ENCODE results near the gene KRTAP10-6.

DNA sequence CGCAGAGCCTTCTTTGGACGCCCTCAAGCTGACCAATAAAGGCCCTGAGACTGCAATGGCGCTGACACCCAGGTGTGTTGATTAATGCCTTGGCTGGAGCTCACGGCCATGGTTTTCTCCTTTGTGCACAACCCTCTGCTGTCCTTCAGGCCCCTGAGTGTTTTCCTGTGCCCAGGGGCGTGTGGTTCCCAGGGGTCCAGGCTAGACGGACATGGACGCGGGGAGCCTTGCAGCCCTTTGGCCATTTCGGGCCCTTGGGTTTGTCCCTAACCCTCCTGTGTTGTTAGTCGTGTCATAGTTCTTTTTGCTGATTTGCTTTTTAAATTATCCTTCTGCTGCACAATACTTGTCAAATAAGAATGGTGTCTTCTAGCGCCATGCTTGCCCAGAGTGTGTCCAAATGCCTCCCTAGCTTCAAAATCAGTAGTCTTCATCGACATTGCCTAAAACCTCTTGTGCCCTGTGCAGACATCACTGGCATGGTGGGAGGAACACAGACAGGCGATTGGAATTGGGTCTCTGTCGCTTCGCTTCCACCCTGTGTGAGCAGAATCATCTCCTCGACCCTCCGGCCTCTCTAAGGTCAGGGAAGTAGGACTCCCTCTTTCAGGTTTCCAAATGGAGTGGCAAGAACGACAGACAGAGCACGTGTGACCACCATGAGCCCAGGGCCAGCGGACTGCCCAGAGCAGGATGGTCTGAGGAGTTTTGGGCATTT is 16.8 kb downstream of the KRTAP10-6 start:
- TF ChIP-seq, protein P1, sequence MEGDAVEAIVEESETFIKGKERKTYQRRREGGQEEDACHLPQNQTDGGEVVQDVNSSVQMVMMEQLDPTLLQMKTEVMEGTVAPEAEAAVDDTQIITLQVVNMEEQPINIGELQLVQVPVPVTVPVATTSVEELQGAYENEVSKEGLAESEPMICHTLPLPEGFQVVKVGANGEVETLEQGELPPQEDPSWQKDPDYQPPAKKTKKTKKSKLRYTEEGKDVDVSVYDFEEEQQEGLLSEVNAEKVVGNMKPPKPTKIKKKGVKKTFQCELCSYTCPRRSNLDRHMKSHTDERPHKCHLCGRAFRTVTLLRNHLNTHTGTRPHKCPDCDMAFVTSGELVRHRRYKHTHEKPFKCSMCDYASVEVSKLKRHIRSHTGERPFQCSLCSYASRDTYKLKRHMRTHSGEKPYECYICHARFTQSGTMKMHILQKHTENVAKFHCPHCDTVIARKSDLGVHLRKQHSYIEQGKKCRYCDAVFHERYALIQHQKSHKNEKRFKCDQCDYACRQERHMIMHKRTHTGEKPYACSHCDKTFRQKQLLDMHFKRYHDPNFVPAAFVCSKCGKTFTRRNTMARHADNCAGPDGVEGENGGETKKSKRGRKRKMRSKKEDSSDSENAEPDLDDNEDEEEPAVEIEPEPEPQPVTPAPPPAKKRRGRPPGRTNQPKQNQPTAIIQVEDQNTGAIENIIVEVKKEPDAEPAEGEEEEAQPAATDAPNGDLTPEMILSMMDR (IDR thresholded peaks at IDR 0.05; ENCODE audit: insufficient read depth, low read length), result no peak
- no peak for TF ChIP-seq GABPA (IDR thresholded peaks at IDR 0.05; ENCODE audit: low read depth)

All from HL-60 (cell line).